GM18951 (cell line): ENCODE data around the gene ZC3H12A.
"Not testable (repeated sequence)": the region's sequence is repeated elsewhere in the genome, so short reads cannot be mapped to it uniquely, and the experiment has no call there.

Experiments used
- POLR2A ChIP-seq: IDR thresholded peaks from 4 replicates; pipeline ENCODE4 v1.6.1; 2011; ENCODE audit warnings: mild to moderate bottlenecking; ENCODE audit not compliant: insufficient read length, insufficient read depth; ENCODE audit errors: extremely low read depth
- in situ Hi-C: fragments of 300-500 bp; cut with MboI; formaldehyde crosslinking; loops from one replicate; pipeline ENCODE4 v1.12.0; 2022; ENCODE audit warnings: low sequenced_read_pairs, mixed read lengths, inconsistent platforms; ENCODE audit not compliant: unreplicated experiment

The ZC3H12A gene

DNA sequence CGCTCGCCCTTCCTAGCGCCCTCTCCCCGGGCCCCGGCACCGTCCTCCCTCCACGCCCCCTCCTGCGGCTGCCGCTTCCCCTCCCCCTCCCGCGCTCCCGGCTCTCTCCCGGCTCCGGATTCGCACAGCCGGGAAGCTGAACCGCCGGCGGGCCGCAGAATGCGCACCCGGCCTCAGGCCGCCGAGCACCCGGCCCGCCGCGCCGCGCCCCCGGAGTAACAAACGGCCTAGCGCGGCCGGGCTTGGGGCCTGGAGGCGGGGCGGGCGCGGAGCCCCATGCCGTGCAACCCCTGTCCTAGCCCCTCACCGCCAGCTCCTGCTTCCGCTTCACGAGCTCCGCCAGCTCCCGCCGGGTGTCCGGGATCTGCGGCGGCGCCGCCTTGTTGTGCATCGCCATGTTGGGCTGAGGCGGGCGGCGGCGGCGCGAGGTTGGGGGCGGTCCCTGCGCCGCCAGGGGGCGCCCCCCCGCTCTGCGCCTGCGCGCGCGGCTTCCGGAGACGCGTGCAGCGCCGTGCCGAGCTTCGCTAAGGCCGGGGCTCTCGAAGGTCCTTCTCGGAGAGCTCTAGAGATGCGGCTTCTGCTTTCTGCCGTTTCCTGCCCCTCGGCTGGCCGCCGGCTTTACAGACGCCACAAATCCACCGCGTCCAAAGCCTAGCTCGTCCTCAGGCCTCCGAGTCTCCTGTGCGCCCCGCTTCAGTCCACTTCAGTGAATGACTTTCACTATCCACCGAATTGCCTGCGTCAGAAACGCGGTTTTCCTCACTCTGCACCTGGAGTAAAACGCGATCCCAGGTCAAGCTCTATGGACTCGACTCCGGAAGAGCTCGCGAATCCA lies 40.2 kb downstream of the ZC3H12A start, which contains the start of gene MEAF6:
Gene MEAF6 (minus strand): TSS at position 417 of the 835 bp plus-strand sequence. CDS start 20 bp downstream, at position 397.
- peak; percentile 88 for TF ChIP-seq POLR2A
- in situ Hi-C loops = no loop called here

DNA sequence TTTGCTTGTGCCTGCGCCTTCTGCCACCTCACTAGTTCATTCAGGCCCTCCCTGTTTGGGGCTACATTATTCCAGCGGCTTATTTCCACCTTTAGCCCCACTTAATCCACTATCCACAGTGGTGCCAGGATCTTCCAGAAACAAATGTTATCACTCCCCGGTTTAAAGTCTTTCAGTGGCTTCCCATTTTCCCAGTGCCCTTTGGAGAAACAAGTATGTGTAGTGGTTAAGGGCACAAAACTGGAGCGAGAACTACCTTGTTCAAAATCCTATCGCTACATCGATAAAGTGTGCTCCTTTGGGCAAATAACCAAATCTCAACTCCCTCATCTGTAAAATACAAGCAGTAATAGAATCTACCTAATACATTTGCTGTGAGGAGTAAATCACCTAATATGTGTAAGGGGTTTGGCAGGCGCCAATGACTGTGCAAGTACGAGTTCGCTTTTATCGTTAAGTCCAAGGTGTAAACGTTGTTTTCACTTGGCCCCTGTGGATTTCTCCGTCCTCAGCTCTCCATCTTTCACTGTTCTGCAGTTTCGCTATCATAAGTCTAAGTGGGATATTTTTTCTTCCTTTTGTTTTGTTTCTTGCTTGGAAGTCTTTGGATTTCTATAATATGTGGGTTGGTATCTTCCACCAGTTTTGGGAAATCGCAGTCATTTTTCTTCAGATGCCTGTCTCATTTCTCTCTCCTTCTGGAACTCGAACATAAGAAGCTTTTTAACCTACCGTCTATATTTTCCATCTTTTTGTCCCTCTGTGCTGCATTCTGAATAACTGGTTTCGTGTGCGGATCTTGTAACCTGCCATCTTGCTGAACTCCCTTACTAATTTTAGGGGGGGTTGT lies 41.0 kb downstream of the ZC3H12A start:
- in situ Hi-C loops = no loop called here
- no peak for TF ChIP-seq POLR2A

DNA sequence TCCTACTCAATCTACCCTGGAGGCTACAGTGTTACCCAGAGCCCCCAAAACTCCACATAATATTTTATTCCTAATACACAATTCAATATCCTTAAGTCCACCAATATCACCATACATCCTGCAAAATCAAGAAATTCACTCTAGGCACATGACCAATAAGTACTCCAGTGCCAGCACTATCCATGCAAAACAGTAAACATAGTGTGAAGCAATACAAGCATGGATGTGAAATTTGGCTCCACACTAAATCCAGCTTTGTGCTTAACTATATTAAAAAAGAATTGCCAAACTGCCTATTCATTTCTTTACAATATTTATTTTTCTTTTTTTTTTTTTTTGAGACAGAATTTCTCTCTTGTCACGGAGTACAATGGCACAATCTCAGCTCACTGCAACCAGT lies 43.2 kb downstream of the ZC3H12A start:
- in situ Hi-C loops = no loop called here
- TF ChIP-seq POLR2A = no peak

DNA sequence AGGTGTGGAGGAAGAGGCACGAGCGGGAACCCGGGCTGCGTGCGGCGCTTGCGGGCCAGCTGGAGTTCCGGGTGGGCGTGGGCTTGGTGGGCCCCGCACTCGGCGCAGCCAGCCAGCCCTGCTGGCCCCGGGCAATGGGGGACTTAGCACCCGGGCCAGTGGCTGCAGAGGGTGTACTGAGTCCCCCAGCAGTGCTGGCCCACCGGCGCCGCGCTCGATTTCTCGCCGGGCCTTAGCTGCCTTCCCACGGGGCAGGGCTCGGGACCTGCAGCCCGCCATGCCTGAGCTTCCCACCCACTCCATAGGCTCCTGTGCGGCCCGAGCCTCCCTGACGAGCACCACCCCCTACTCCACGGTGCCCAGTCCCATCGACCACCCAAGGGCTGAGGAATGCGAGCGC lies 43.9 kb downstream of the ZC3H12A start:
- in situ Hi-C loops = not testable (repeated sequence)

DNA sequence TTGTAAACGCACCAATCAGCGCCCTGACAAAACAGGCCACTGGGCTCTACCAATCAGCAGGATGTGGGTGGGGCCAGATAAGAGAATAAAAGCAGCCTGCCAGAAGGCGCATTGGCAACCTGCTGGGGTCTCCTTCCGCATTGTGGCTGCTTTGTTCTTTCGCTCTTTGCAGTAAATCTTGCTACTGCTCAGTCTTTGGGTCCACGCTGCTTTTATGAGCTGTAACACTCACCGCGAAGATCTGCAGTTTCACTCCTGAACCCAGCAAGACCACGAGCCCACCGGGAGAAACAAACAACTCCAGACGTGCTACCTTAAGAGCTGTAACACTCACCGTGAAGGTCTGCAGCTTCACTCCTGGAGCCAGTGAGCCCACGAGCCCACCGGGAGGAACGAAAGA lies 44.5 kb downstream of the ZC3H12A start:
- in situ Hi-C loops = not testable (repeated sequence)

DNA sequence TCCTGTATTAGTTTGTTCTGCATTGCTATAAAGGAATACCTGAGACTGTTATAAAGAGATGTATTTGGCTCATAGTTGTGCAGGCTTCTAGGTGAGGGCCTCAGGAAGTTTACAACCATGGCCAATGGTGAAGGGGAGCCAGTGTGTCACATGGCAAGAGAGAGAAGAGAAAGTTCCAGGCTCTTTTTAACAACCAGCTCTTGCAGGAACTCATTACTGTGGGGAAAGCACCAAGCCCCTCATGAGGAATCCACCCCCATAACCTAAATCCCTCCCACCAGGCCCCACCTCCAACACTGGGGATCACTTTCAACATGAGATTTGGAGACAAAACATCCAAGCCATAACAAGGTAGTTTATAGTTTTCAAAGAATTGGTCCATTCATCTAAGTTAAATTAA lies 45.2 kb downstream of the ZC3H12A start:
- no peak for TF ChIP-seq POLR2A
- in situ Hi-C loops = no loop called here

DNA sequence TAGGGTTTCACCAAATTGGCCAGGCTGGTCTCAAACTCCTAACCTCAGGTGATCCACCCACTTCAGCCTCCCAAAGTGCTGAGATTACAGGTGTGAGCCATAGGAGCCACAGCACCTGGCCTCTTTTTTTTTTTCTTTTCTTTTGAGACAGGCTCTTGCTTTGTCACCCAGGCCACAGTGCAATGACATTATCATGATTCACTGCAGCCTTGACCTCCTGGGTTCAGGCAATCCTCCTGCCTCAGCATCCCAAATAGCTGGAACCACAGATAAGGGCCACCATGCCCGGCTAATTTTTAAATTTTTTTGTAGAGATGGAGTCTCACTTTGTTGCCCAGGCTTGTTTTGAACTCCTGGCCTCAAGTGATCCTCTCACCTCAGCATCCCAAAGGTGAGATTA lies 55.5 kb downstream of the ZC3H12A start:
- in situ Hi-C loops = not testable (repeated sequence)

DNA sequence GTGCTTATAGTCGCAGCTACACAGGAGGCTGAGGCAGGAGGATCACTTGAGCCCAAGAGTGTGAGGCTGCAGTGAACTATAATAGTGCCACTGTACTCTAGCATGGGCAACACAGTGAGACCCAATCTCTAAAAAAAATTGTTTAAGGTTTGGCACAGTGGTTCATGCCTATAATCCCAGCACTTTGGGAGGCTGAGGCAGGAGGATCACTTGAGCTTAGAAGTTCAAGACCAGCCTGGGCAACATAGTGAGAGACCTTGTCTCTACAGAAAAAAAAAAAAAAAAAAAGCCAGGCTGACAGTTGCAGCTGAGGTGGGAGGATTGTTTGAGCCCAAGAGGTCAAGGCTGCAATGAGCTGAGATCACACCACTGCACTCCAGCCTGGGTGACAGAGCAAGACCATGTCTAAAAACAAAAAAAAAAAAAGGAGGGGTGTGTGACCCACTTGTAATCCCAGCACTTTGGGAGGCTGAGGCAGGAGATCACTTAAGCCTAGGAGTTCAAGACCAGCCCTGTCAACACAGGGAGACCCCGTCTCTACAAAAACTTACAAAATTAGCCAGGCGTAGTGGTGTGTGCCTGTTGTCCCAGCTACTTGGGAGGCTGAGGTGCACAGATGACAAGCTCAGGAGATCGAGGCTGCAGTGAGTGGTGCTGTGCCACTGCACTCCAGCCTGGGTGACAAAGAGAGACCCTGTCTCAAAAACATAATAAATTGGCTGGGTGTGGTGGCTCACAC lies 58.2 kb downstream of the ZC3H12A start:
- in situ Hi-C loops = not testable (repeated sequence)

DNA sequence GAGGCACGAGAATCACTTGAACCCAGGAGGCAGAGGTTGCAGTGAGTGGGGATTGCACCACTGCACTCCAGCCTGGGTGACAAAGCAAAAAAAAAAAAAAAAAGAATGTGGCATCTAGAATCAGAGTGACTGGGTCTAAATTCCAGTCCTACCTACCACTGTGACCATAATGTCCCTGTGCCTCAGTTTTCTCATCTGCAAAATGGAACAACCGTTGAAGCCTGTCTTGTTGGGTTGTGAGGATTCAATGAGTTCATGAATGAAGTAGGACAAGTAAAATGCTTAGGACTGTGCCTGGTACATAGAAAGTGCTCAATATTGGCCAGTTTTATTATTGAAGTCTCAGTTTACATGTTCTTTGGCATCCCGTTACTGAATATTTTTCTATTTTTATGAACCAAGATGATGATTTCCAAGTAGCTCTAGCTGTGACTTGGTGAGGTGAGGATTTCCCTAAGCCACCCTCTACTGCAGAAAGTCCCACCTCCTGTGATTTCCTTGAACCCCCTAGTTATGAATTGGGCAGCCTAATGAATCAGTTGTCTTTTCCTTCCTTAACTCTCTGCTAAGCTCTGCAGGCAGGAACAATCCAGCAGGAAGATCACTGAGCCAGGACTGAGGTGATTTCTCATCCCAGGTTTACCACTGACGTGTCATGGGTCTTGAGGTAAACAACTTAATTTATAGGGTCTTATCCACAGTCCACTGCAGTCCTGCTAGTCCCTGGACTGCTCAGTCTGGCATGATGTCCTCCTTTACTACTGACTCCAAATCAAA lies 59.1 kb downstream of the ZC3H12A start:
- in situ Hi-C loops = no loop called here
- TF ChIP-seq POLR2A = no peak
